Loucy (cell line): ENCODE data around the gene C1orf174.

ENCODE experiments used
- H2AFZ ChIP-seq: fragments of 200-600 bp; sonication (generic); 2 replicates; pipeline ENCODE4 v1.6.0; 2016; ENCODE audit warnings: antibody characterized with exemption, mild to moderate bottlenecking, low read length, moderate library complexity
- H3F3A ChIP-seq: fragments of 200-600 bp; 2 replicates; pipeline ENCODE4 v1.6.0; 2016; ENCODE audit warnings: antibody characterized with exemption, low read depth, mild to moderate bottlenecking
- H3K27me3 ChIP-seq: fragments of 200-600 bp; sonication (generic); 2 replicates; pipeline ENCODE4 v1.6.1; 2014; ENCODE audit warnings: low read length, mild to moderate bottlenecking; ENCODE audit not compliant: insufficient read depth, poor library complexity, severe bottlenecking
- H3K36me3 ChIP-seq: fragments of 200-600 bp; sonication (generic); 2 replicates; pipeline ENCODE4 v1.6.1; 2016; ENCODE audit warnings: low read length; ENCODE audit not compliant: insufficient read depth
- H3K4me1 ChIP-seq: fragments of 200-600 bp; sonication (generic); 2 replicates; pipeline ENCODE4 v1.5.1; 2014; ENCODE audit warnings: low read length, mild to moderate bottlenecking; ENCODE audit not compliant: insufficient read depth, poor library complexity, severe bottlenecking
- H3K4me2 ChIP-seq: fragments of 200-600 bp; sonication (generic); 2 replicates; pipeline ENCODE4 v1.6.0; 2014; ENCODE audit warnings: antibody characterized with exemption, low read length, low read depth, mild to moderate bottlenecking; ENCODE audit not compliant: poor library complexity, severe bottlenecking
- H3K4me3 ChIP-seq: fragments of 200-600 bp; sonication (generic); 2 replicates; pipeline ENCODE4 v1.5.1; 2014; ENCODE audit warnings: low read length, mild to moderate bottlenecking, mixed read lengths; ENCODE audit not compliant: poor library complexity, severe bottlenecking
- H3K79me2 ChIP-seq: fragments of 200-600 bp; sonication (generic); 2 replicates; pipeline ENCODE4 v1.6.1; 2014; ENCODE audit warnings: low read length; ENCODE audit not compliant: insufficient read depth
- H3K9ac ChIP-seq: fragments of 200-600 bp; sonication (generic); 2 replicates; pipeline ENCODE4 v1.6.0; 2014; ENCODE audit warnings: mild to moderate bottlenecking, low read depth, low read length, moderate library complexity; ENCODE audit not compliant: poor library complexity, severe bottlenecking
- H3K9me2 ChIP-seq: fragments of 200-600 bp; sonication (generic); replicated peaks from 2 replicates; pipeline ENCODE4 v1.6.1; 2016; ENCODE audit warnings: low read depth, low read length, mixed read lengths
- H3K9me3 ChIP-seq: fragments of 200-600 bp; sonication (generic); 2 replicates; pipeline ENCODE4 v1.6.1; 2014; ENCODE audit warnings: mild to moderate bottlenecking, antibody characterized with exemption, low read length, low read depth; ENCODE audit not compliant: insufficient read depth
- H4K20me1 ChIP-seq: fragments of 200-600 bp; sonication (generic); 2 replicates; pipeline ENCODE4 v1.6.0; 2014; ENCODE audit warnings: antibody characterized with exemption, low read length, mild to moderate bottlenecking; ENCODE audit not compliant: insufficient read depth, poor library complexity, severe bottlenecking
- CTCF ChIP-seq: fragments of 200-600 bp; sonication (generic); conservative IDR thresholded peaks from 2 replicates; pipeline ENCODE4 v1.5.1; 2014; ENCODE audit warnings: mild to moderate bottlenecking, antibody characterized with exemption, low read length
- EZH2phosphoT487 ChIP-seq: fragments of 200-600 bp; IDR thresholded peaks from 2 replicates; pipeline ENCODE4 v1.6.1; 2018; ENCODE audit warnings: antibody characterized with exemption, mild to moderate bottlenecking, moderate library complexity, borderline replicate concordance

C1orf174 gene

GRCh38 chr1:3842912-3843311 is 57.2 kb downstream of the C1orf174 start:
- Histone ChIP-seq H3K36me3 (peaks cover 17% of the 10 kb centered on the region; the same call in 1 of the 2 replicates), H3K9ac (no peak overlapping the region)
- TF ChIP-seq EZH2phosphoT487: no peak
- TF ChIP-seq CTCF: no peak

GRCh38 chr1:3841491-3841890 is 58.6 kb downstream of the C1orf174 start:
- H3K4me1 ChIP-seq: no peaks in the 10 kb centered on the region

More at GRCh38 chr1:3842912-3843311, 57.2 kb downstream of the C1orf174 start:
- Histone ChIP-seq H3K9me2 (no peaks in the 10 kb centered on the region), H3K4me2 (no peak overlapping the region), H2AFZ (no peak overlapping the region), H4K20me1 (no peaks in the 10 kb centered on the region), H3F3A (no peaks in the 10 kb centered on the region), H3K27me3 (no peaks in the 10 kb centered on the region), H3K4me1 (no peaks in the 10 kb centered on the region), H3K4me3 (no peak overlapping the region), H3K9me3 (no peaks in the 10 kb centered on the region), H3K79me2 (no peaks in the 10 kb centered on the region)

More at GRCh38 chr1:3841491-3841890, 58.6 kb downstream of the C1orf174 start:
- no peaks in the 10 kb centered on the region for H3K9me3 ChIP-seq
- H3K4me2 ChIP-seq: no peak overlapping the region
- H3K36me3 ChIP-seq: peaks cover 14% of the 10 kb centered on the region; the same call in 1 of the 2 replicates
- no peak overlapping the region for H3K9ac ChIP-seq
- no peaks in the 10 kb centered on the region for H3K9me2 ChIP-seq
- no peaks in the 10 kb centered on the region for H3K27me3 ChIP-seq
- H3K4me3 ChIP-seq: no peak overlapping the region
- no peaks in the 10 kb centered on the region for H3K79me2 ChIP-seq
- H3F3A ChIP-seq: no peaks in the 10 kb centered on the region
- TF ChIP-seq EZH2phosphoT487 (no peak), CTCF (no peak)
- no peak overlapping the region for H2AFZ ChIP-seq
- no peaks in the 10 kb centered on the region for H4K20me1 ChIP-seq
